ENCODE data around the gene LRRTM4.
"Not testable (repeated sequence)": the region's sequence is repeated elsewhere in the genome, so short reads cannot be mapped to it uniquely, and the experiment has no call there.

LRRTM4 gene

GRCh38 chr2:77314721-77315120, 207.5 kb downstream of the LRRTM4 start:
- DNase-seq (ENCODE audit: low read depth): no peak

- DNase-seq (ENCODE audit: low read depth): no peak
Measured at GRCh38 chr2:77310416-77310815, 211.8 kb downstream of the LRRTM4 start.

- DNase-seq (ENCODE audit: low read depth): no peak
Measured at GRCh38 chr2:77309725-77310124, 212.5 kb downstream of the LRRTM4 start.

- DNase-seq (ENCODE audit: low read depth): no peak
Measured at GRCh38 chr2:77301441-77301840, 220.7 kb downstream of the LRRTM4 start.

- no peak for DNase-seq (ENCODE audit: low read depth)
Measured at GRCh38 chr2:77296791-77297190, 225.4 kb downstream of the LRRTM4 start.

GRCh38 chr2:77294474-77294873, 227.7 kb downstream of the LRRTM4 start:
- DNase-seq (ENCODE audit: low read depth): no peak

GRCh38 chr2:77284353-77284752, 237.8 kb downstream of the LRRTM4 start:
- no peak for DNase-seq (ENCODE audit: low read depth)

- DNase-seq (ENCODE audit: low read depth): no peak
Measured at GRCh38 chr2:77271262-77271661, 250.9 kb downstream of the LRRTM4 start.

GRCh38 chr2:77270433-77270832, 251.7 kb downstream of the LRRTM4 start:
- DNase-seq (ENCODE audit: low read depth): no peak

- peak; percentile 7 for DNase-seq (ENCODE audit: low read depth)
Measured at GRCh38 chr2:77268626-77269025, 253.6 kb downstream of the LRRTM4 start.

GRCh38 chr2:77232909-77233425, 289.2 kb downstream of the LRRTM4 start:
- DNase-seq (ENCODE audit: low read depth): peak; percentile 8

GRCh38 chr2:77228391-77228790, 293.8 kb downstream of the LRRTM4 start:
- DNase-seq (ENCODE audit: low read depth): peak; percentile 14

- DNase-seq (ENCODE audit: low read depth): no peak
Measured at GRCh38 chr2:77210725-77211124, 311.5 kb downstream of the LRRTM4 start.

- DNase-seq (ENCODE audit: low read depth): no peak
Measured at GRCh38 chr2:77207331-77207730, 314.8 kb downstream of the LRRTM4 start.

- DNase-seq (ENCODE audit: low read depth): no peak
Measured at GRCh38 chr2:77201755-77202154, 320.4 kb downstream of the LRRTM4 start.

GRCh38 chr2:77199411-77199810, 322.8 kb downstream of the LRRTM4 start:
- DNase-seq (ENCODE audit: low read depth): no peak

- DNase-seq (ENCODE audit: low read depth): no peak
Measured at GRCh38 chr2:77193858-77194448, 328.2 kb downstream of the LRRTM4 start.

- no peak for DNase-seq (ENCODE audit: low read depth)
Measured at GRCh38 chr2:77192811-77193289, 329.3 kb downstream of the LRRTM4 start.

GRCh38 chr2:77191665-77192064, 330.5 kb downstream of the LRRTM4 start:
- DNase-seq (ENCODE audit: low read depth): no peak

- DNase-seq (ENCODE audit: low read depth): no peak
Measured at GRCh38 chr2:77190721-77191346, 331.3 kb downstream of the LRRTM4 start.

- no peak for DNase-seq (ENCODE audit: low read depth)
Measured at GRCh38 chr2:77185052-77185451, 337.1 kb downstream of the LRRTM4 start.

GRCh38 chr2:77179297-77179696, 342.9 kb downstream of the LRRTM4 start:
- DNase-seq (ENCODE audit: low read depth): no peak

- not testable (repeated sequence) for DNase-seq (ENCODE audit: low read depth)
Measured at GRCh38 chr2:77175266-77175780, 346.9 kb downstream of the LRRTM4 start.

Data from iris pigment epithelial cell (primary cell).